ENCODE measurements around the gene MS4A18.

MS4A18 gene

DNA sequence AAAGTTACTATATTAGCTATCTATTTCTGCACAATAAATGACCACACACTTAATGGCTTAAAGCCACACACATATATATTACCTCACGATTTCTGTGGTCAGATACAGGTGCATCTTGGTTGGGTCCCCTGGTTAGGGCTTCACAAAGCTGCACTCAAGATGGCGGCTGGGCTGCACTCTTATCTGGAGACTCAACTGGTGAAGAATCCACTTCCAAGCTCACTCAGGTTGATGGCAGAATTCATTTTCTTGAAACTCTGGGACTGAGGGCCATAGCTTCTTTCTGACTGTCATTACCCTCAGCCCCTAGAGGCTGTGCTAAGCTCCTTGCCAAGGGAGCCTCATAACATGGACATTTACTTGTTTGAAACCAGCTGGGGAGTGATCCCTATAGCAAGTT, 55.5 kb downstream of the MS4A18 start:
- TF ChIP-seq CEBPB (IDR thresholded peaks at IDR 0.05) (no peak), TCF12 (IDR thresholded peaks at IDR 0.05; ENCODE audit: low read depth) (no peak), RAD21 (IDR thresholded peaks at IDR 0.05; ENCODE audit: low read depth) (no peak)
- TF ChIP-seq, protein P1, sequence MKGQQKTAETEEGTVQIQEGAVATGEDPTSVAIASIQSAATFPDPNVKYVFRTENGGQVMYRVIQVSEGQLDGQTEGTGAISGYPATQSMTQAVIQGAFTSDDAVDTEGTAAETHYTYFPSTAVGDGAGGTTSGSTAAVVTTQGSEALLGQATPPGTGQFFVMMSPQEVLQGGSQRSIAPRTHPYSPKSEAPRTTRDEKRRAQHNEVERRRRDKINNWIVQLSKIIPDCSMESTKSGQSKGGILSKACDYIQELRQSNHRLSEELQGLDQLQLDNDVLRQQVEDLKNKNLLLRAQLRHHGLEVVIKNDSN (IDR thresholded peaks at IDR 0.05), result no peak

DNA sequence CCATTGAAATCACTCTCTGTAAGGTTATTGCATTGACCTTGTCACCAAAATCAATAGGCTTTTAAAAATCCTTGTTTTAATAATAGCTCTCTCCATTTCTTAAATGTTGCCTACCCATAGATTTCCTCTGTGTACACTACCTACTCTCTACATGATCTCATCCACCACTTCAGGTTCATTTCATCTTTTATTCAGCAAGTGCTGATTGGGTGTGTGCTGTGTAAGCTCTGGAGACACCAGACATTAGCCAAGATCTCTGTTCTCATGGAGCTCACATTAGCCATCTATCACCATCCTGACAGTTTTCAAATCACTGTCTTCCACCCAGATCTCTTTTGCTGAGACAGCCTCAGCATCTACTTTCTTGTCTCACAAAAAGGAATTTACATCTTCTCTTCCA, 56.3 kb downstream of the MS4A18 start:
- TF ChIP-seq, protein P2, sequence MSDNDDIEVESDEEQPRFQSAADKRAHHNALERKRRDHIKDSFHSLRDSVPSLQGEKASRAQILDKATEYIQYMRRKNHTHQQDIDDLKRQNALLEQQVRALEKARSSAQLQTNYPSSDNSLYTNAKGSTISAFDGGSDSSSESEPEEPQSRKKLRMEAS (IDR thresholded peaks at IDR 0.05), result no peak
- no peak for TF ChIP-seq TEAD4 (IDR thresholded peaks at IDR 0.05)
- no peak for TF ChIP-seq CEBPB (IDR thresholded peaks at IDR 0.05)

DNA sequence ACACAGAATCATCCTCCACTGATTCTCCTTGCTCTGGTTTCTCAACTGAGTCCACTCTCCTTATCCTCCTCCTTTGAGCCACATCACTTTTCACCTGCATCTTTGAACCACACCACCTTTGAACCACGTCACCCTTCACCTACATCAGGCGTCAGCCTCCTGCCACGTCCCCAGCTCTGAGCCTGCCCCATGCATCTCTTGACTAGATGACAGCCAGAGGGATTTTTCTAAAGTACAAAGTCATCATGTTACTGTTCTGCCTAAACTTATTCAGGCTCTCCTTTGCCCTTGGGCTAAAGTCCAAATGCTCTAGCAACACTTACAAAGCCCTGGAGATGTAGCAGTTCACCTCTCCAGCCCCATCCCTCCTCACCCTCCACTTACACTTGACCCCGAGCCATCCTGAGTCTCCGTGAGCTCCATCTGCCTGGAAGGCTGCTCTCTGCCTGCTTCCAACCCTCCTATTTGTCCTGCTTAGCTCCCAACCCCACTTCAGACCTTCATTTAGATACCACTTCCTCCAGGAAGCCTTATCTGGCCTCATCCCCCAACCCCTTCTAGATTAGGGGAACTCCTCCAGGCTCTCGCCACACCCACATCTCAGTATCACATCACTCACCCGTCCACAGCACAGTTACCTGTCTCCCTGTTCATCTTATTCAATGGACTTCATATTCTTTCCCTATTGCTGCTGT, 56.9 kb downstream of the MS4A18 start:
- TF ChIP-seq EP300 (IDR thresholded peaks at IDR 0.05; ENCODE audit: borderline replicate concordance), result no peak
- TF ChIP-seq ZBTB7A (IDR thresholded peaks at IDR 0.05; ENCODE audit: low read depth), result no peak
- no peak for TF ChIP-seq NFIC (IDR thresholded peaks at IDR 0.05)
- TF ChIP-seq, protein P2 (IDR thresholded peaks at IDR 0.05), result no peak
- no peak for TF ChIP-seq YY1 (IDR thresholded peaks at IDR 0.05; ENCODE audit: low read depth)
- TF ChIP-seq, protein P3, sequence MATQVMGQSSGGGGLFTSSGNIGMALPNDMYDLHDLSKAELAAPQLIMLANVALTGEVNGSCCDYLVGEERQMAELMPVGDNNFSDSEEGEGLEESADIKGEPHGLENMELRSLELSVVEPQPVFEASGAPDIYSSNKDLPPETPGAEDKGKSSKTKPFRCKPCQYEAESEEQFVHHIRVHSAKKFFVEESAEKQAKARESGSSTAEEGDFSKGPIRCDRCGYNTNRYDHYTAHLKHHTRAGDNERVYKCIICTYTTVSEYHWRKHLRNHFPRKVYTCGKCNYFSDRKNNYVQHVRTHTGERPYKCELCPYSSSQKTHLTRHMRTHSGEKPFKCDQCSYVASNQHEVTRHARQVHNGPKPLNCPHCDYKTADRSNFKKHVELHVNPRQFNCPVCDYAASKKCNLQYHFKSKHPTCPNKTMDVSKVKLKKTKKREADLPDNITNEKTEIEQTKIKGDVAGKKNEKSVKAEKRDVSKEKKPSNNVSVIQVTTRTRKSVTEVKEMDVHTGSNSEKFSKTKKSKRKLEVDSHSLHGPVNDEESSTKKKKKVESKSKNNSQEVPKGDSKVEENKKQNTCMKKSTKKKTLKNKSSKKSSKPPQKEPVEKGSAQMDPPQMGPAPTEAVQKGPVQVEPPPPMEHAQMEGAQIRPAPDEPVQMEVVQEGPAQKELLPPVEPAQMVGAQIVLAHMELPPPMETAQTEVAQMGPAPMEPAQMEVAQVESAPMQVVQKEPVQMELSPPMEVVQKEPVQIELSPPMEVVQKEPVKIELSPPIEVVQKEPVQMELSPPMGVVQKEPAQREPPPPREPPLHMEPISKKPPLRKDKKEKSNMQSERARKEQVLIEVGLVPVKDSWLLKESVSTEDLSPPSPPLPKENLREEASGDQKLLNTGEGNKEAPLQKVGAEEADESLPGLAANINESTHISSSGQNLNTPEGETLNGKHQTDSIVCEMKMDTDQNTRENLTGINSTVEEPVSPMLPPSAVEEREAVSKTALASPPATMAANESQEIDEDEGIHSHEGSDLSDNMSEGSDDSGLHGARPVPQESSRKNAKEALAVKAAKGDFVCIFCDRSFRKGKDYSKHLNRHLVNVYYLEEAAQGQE (IDR thresholded peaks at IDR 0.05; ENCODE audit: low read depth), result no peak
- TF ChIP-seq, protein P1 (IDR thresholded peaks at IDR 0.05), result no peak
- TF ChIP-seq TAF1 (IDR thresholded peaks at IDR 0.05; ENCODE audit: low read depth), result no peak
- TF ChIP-seq FOXM1 (IDR thresholded peaks at IDR 0.05; ENCODE audit: borderline replicate concordance, low read depth), result no peak
- TF ChIP-seq EGR1 (IDR thresholded peaks at IDR 0.05), result no peak
- TF ChIP-seq CREB1 (IDR thresholded peaks at IDR 0.05; ENCODE audit: low read depth), result no peak
- no peak for TF ChIP-seq RAD21 (IDR thresholded peaks at IDR 0.05; ENCODE audit: low read depth)
- no peak for TF ChIP-seq TEAD4 (IDR thresholded peaks at IDR 0.05)
- TF ChIP-seq CEBPB (IDR thresholded peaks at IDR 0.05), result no peak
- no peak for TF ChIP-seq TCF12 (IDR thresholded peaks at IDR 0.05; ENCODE audit: low read depth)

DNA sequence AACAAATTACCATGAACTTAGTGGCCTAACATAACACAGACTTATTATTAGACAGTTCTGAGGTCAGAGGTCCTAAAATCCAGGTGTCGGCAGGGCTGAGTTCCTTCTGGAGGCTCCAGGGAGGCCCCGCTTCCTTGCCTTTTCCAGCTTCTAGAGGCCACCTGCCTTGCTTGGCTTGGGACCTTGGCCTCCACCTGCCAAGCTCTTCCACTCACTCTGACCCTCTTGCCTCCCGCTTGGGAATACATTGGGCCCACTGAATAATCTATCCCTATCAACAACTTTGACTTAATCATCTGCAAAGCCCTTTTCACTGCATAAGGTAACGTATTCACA, 57.4 kb downstream of the MS4A18 start:
- no peak for TF ChIP-seq TAF1 (IDR thresholded peaks at IDR 0.05; ENCODE audit: low read depth)
- no peak for TF ChIP-seq EP300 (IDR thresholded peaks at IDR 0.05; ENCODE audit: borderline replicate concordance)
- TF ChIP-seq, protein P3 (IDR thresholded peaks at IDR 0.05; ENCODE audit: low read depth), result no peak
- no peak for TF ChIP-seq ZBTB7A (IDR thresholded peaks at IDR 0.05; ENCODE audit: low read depth)
- TF ChIP-seq TEAD4 (IDR thresholded peaks at IDR 0.05), result no peak
- no peak for TF ChIP-seq CEBPB (IDR thresholded peaks at IDR 0.05)
- TF ChIP-seq FOXM1 (IDR thresholded peaks at IDR 0.05; ENCODE audit: borderline replicate concordance, low read depth), result no peak
- TF ChIP-seq, protein P2 (IDR thresholded peaks at IDR 0.05), result no peak
- TF ChIP-seq CREB1 (IDR thresholded peaks at IDR 0.05; ENCODE audit: low read depth), result no peak
- TF ChIP-seq YY1 (IDR thresholded peaks at IDR 0.05; ENCODE audit: low read depth), result no peak
- TF ChIP-seq, protein P1 (IDR thresholded peaks at IDR 0.05), result no peak
- no peak for TF ChIP-seq NFIC (IDR thresholded peaks at IDR 0.05)
- TF ChIP-seq RAD21 (IDR thresholded peaks at IDR 0.05; ENCODE audit: low read depth), result no peak
- TF ChIP-seq EGR1 (IDR thresholded peaks at IDR 0.05), result no peak
- no peak for TF ChIP-seq TCF12 (IDR thresholded peaks at IDR 0.05; ENCODE audit: low read depth)

DNA sequence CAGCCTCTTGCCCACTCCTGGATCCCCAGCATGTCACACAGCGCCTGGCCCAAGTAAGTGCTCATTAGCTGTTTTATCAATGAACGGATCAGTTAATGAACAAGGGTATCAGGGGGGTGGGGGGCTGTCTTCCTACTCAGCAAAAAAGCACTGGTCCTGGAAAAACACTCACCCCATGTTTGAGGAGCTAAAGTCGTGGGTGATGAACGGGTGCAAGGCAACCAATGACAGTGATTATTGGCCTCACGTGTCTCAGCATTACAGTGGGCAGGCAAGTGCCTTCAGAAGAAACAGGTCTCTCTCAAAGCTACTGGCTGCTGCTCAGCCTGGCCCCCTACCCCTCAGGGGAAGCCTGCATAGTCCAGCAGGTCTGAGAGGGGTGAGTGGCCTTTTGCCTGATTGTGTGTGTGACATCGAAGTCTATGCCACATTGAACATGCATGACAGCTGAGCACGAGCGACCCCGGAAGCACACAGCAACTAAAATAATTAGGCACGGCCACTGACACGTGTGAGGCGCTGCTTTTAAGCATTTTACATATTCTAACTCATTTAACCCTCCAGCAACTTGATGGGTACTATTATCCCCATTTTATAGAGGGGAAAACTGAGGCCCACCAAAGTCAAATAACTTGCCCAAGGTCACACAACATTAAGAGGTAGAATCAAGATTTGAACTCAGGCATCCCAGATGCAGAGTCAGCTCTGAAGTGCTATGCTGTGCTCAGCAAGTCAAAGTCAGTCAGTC, 58.0 kb downstream of the MS4A18 start:
- TF ChIP-seq YY1 (IDR thresholded peaks at IDR 0.05; ENCODE audit: low read depth), result no peak
- TF ChIP-seq EP300 (IDR thresholded peaks at IDR 0.05; ENCODE audit: borderline replicate concordance), result no peak
- TF ChIP-seq NFIC (IDR thresholded peaks at IDR 0.05), result no peak
- no peak for TF ChIP-seq RAD21 (IDR thresholded peaks at IDR 0.05; ENCODE audit: low read depth)
- TF ChIP-seq TCF12 (IDR thresholded peaks at IDR 0.05; ENCODE audit: low read depth), result no peak
- no peak for TF ChIP-seq EGR1 (IDR thresholded peaks at IDR 0.05)
- no peak for TF ChIP-seq ZBTB7A (IDR thresholded peaks at IDR 0.05; ENCODE audit: low read depth)
- TF ChIP-seq, protein P1 (IDR thresholded peaks at IDR 0.05), result no peak
- no peak for TF ChIP-seq CEBPB (IDR thresholded peaks at IDR 0.05)
- TF ChIP-seq TAF1 (IDR thresholded peaks at IDR 0.05; ENCODE audit: low read depth), result no peak
- TF ChIP-seq, protein P3 (IDR thresholded peaks at IDR 0.05; ENCODE audit: low read depth), result no peak
- TF ChIP-seq FOXM1 (IDR thresholded peaks at IDR 0.05; ENCODE audit: borderline replicate concordance, low read depth), result no peak
- TF ChIP-seq TEAD4 (IDR thresholded peaks at IDR 0.05), result no peak
- no peak for TF ChIP-seq CREB1 (IDR thresholded peaks at IDR 0.05; ENCODE audit: low read depth)
- TF ChIP-seq, protein P2 (IDR thresholded peaks at IDR 0.05), result no peak

Measured in Ishikawa (cell line).